Suppressor macrophage (primary cell): ENCODE data around the gene CLCN6.
"Not testable (repeated sequence)": the region's sequence is repeated elsewhere in the genome, so short reads cannot be mapped to it uniquely, and the experiment has no call there.

Experiments
- DNase-seq, 4 experiments: peaks; one replicate each; pipeline ENCODE4 v3.0.0-alpha.2; 2020 to 2022

Gene CLCN6

GRCh38 chr1:11795238-11795890 lies 10.6 kb upstream of the CLCN6 start:
- DNase-seq = no peak

DNA sequence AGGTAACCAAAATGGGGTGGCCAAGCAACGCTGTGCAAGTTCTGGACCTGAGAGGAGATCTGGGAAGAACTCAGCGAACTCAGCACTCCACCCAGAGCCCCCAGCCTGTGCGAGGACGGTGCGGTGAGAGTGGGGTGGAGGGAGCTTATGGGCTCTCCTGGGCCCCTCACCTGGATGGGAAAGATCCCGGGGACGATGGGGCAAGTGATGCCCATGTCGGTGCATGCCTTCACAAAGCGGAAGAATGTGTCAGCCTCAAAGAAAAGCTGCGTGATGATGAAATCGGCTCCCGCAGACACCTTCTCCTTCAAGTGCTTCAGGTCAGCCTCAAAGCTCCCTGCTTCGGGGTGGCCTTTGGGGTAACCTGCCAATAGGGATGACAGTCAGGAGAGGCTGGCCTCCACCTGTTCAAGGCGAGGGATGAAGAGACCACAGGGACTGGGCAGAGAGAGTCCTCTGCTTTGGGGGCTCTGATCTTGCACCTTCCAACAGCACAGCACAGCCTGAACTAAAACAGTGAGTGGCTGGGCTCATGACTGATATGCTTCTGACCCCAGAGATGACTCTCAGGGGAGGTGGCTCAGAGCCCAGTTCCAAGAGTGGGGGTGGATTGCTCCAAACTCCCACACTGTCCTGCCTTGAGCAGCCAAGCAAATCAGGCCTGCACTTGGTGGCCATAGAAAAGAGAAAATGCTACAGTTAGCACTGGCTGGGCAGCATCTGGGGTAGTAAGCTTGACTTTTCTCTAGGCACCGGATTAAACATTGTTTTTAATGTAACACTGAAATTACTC lies 9.8 kb upstream of the CLCN6 start:
- peak; percentile 43 to 74 (median 66) for DNase-seq

- DNase-seq = no peak
Measured at GRCh38 chr1:11797525-11798216, 8.3 kb upstream of the CLCN6 start.

- no peak for DNase-seq
Measured at GRCh38 chr1:11799099-11799498, 6.9 kb upstream of the CLCN6 start.

DNA sequence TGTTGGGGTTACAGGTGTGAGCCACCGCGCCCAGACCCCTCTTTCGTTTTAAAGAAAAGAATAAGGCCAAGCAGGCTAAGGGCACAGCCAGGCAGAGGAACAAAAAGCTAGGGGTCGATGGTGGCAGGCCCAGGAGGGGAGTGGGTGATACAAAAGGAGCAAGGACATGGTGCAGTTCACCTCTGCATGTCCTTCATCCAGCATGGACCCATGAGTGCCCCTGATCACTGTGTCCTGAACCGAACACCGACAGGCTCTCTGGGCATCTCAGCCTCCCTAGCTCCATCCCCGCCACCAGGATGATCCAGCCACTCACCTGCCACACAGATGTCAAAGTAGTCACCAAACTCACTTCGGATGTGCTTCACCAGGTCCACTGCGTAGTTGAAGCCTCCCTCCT lies 6.1 kb upstream of the CLCN6 start:
- DNase-seq = no peak

DNA sequence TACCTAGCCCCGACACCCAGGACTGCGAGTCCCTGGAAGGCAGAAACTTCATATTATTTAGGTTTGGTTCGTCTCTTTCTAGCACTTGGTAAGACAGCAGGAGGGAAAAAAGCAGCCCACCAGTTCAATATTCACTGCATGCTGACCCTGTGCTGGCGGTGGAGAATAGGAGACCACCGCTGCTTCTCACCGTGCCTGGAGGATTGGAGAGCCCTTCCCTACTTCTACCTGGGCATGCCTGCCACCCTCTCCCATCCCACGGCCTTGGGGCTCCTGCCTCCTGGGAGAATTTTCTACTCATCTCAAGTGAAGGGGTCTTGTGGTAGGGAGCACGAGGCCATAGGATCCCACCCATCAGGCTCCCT lies 5.6 kb upstream of the CLCN6 start:
- DNase-seq = no peak

GRCh38 chr1:11800756-11801433 lies 5.1 kb upstream of the CLCN6 start:
- no peak for DNase-seq

DNA sequence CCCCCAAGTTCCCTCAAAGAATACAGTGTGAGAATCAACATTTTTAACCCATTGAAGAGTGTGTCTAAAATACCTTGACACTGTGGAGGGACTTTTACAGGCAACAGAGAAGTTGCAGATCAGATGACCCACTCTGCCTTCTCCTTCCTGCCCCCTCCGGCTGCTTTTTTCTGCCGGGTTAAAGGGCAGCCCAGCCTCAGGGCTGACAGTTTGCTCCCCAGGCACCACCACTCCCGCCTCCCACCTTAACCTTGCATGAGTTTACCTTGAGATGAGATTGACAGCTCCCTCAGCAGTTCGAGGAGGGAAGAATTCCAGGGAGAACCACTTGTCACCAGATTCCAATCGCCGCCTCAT lies 3.4 kb upstream of the CLCN6 start:
- DNase-seq = peak; percentile 31 to 74 (median 68)

DNA sequence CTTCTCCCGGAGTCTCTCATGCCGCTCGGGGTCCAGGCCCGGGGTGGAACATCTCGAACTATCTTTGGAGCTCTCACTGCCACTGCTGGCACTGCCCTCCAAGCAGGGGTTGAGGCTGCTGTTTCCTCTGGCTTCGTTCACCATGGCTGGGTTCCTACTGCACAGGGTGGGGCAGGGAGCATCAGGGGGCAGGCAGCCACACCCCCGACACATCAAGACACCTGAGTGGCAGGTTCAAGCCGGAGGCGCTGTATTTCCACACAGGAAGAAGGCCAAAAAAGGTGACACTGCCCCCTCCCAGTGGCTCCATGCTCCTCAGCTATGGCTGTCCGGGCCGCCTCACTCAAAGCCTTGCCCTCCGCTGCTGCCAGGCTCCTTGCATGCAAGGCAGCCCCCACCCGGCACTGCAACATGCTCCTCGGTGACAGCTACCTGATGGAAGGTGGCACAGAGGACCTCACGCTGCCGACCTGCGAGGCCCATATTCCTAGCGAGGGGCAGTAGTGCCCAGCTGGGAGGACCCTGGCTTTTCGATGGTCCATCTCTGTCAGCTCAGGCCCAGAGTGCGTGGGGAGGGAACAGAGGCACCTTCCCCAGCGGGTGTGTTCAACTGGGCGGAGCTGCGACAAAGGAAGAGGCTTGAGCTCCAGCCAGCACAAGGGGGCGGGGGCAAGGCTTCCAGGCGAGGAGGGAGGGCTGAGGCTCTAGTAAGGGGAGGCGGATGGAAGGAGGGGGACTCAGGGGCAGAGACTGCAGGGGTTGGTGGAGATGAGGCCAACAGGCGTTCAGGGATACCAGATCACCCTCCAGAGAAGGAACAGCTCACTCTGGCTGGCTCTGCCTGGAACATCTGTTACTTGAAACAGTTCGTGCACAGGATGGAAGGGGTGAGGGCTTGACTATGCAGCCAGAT lies 2.8 kb upstream of the CLCN6 start:
- DNase-seq = peak; percentile 83 to 93 (median 90)

DNA sequence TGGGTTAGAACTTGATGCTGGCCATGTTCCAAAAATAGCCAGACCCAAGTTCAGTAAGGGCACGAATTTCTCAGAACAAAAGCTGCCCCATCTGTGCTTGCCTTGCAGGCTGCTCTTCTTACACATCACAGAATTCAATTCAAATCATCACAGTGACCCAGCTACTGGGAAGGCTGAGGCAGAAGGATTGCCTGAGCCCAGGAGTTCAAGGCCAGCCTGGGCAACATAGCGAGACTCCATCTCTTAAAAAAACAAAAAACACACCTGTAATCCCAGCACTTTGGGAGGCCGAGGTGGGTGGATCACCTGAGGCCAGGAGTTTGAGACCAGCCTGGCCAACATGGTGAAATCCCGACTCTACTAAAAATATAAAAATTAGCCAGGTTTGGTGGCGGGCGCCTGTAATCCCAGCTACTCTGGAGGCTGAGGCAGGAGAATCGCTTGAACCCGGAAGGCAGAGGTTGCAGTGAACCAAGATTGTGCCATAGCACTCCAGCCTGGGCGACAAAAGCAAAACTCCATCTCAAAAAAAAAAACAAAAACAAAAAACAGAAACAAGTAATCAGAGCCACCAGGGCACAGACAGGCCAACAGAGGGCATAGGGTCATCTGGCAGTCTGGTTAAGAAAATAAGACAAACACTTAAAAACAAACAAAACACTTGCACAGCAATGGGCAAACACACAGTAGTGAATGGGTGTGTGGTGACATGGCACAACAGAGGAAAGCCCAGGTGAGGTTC lies 1.9 kb upstream of the CLCN6 start:
- DNase-seq = not testable (repeated sequence)

DNA sequence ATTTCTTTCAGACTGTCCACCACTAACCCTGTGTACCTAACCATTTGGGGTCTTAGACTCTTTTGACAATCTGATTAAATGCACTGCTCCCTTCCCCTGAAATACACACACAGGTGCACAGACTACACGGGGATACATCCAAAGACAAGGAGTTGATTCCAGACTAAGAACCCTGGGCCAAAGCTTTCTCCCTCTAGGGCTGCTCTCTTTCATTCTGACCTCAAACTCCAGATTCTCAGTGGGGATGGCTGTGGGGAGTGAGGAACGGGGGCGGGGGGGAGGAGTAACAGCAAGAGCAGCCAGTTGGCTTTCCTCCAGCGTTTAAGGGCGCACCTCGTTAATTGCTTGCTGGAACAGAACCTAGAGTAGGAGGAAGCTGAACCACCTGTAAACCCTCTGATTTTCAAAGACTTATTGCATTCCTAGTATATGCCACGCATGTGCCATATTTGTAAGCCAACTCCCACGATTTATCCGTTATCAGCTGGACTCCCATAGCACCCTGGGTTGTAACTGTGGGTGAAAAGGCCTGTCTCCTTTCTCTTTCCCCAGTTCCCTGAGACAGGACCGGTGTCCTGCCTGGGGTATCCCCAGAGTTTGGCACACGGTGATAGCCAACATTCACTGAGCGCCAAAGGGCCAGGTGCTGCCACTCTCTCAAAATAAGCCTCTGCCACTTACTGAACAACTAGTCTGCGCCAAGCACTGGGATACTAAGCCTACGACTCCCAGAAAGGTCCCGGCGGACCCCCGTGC lies 1.1 kb upstream of the CLCN6 start:
- peak; percentile 40 to 71 (median 60) for DNase-seq

GRCh38 chr1:11806307-11806936 lies 431 bp downstream of the CLCN6 start:
- peak; percentile 37 to 62 (median 53) for DNase-seq

DNA sequence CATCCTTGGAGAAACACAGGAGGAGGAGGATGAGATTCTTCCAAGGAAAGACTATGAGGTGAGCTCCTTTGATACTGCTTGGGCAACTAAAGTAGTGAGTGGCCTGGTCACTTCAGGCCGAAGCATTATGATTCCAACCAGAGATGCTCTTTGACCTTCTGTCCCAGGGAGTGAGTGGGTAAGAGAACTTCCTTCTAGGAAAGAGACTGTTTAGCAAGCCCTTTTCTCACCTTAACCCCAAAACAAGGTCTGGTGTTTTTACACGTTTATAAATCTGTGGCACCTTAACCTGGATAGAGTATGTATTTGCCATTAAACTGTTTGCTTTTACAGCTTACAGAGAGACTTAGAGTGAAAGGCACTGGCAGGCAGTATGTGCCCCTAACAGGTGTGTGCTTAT lies 1.1 kb downstream of the CLCN6 start:
- no peak for DNase-seq

DNA sequence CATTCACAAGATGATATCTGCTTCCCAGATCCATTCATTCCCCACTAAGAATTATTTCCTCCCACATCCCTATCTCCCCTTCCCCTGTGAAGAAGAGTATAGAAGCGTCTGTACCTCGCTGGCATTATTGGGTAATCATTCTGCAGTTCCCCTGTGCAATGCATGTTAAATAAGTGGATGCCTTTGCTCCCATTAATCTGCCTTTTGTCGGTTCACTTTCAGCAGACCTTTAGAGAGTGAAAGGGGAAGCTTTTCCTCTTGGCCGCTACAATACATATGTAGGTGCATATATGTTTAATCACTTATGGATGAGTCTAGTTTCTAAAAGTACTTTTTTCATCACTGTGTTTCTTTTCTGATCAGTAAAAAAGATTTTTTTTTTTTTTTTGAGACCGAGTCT lies 7.0 kb downstream of the CLCN6 start:
- DNase-seq = peak in 3 of 4 experiments; percentile 26 to 51 (median 47)

GRCh38 chr1:11817192-11817591 lies 11.2 kb downstream of the CLCN6 start:
- no peak for DNase-seq

- DNase-seq = no peak
Measured at GRCh38 chr1:11822091-11822490, 16.1 kb downstream of the CLCN6 start.

DNA sequence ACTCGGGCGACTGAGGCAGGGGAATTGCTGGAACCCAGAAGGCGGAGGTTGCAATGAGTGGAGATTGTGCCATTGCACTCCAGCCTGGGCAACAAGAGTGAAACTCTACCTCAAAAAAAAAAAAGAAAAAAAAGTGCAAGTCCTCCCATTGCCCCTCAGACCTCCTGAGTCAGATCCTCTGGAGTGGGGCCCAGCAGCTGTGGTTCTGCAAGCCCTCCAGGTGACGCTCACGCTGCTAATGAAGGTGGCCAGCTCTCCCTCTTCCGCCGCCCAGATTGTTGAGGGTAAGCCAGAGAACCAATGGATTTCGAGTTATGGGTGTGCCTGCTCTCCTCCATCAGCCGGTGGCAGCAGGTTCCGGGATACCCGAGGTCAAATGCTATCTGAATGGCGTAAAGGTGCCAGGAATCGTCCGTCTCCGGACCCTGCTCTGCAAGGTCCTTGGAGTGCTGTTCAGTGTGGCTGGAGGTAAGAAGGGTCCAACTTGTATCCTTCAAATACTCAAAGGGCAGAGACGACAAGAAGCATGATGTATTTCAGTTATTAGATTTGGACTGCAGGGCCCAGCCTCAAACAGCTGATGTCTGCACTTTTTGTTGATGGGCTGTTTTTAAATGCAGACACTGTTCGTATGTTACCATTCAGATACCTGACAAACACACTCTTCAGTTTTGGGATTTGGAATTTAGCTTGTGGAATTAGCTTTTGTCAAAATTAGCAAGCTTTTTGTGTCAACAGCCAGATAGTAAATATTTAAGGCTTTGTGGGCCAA lies 17.6 kb downstream of the CLCN6 start:
- DNase-seq = no peak

- DNase-seq = no peak
Measured at GRCh38 chr1:11825131-11825530, 19.1 kb downstream of the CLCN6 start.

DNA sequence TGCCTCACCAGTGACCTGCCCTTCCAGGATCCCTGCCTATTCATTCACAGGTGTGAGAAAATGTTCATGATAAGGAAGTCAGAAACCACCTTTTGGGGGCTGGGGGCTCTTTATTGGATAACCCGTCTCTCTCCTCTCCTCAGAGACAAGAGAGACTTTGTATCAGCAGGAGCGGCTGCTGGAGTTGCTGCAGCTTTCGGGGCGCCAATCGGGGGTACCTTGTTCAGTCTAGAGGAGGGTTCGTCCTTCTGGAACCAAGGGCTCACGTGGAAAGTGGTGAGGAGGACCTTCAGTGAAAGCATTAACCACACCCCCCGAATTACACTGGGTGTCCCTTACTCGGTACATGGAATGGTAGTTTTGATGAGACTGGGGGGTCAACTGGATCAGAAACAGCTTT lies 21.0 kb downstream of the CLCN6 start:
- DNase-seq = no peak
